Activated gamma-delta T cell (primary cell): ENCODE results near the gene MCM9.

Source experiments
- DNase-seq: peaks from one replicate; lab custom pipeline; 2025; lab: John Stamatoyannopoulos, UW
- total RNA-seq, 2 donors: gene quantifications; one replicate each; lab custom pipeline; 2026; lab: John Stamatoyannopoulos, UW

MCM9 gene
- 71.2 to 74.4 reads per million in 2 donors for total RNA-seq

DNA sequence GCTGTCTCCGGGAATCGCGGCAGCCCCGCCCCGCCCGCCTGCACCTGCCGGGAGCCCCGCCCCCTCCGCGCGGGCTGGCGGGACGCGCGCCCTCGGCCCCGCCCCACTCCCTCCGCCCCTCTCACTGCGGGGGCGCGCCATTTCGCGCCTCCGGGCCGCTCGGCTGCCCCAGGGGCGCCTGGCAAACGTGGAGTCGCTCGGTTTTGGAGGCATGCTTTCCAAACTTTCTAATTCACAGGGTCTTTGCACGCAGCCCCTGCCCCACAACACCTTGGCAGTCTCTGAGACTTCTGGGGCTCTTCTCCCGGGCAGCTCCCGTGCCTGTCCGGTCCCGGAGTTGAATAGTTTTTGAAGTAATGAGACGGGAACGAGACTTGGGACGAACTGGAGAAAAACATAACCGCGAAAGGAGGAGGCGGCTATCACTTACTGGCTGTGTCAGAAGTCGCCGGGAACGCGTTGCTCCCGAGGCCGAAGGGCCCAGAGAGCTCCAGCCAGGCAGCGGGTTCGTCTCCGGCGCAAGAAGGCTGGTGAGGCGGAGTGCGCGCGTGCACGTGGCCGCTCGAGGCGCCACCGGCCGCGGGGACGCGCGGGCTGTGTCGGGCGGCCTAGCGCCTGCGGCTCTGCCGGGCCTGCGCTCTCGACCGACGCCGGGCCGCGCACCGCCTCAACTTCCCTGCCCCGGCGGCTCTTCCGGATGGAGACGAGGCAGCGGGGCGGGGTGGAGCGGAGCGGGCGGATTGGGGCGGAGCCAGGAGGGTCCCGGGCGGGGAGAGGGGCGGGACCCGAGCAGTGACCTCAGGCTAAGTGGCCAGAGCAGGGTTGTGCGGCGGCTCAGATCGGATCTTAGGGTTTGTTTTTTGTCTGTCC, at the start of gene MCM9:
TSS of gene MCM9 (minus strand) at position 699 of the 870 bp plus-strand sequence. CDS start 3,436 bp downstream, outside the sequence.
- DNase-seq, result peak; percentile 84

DNA sequence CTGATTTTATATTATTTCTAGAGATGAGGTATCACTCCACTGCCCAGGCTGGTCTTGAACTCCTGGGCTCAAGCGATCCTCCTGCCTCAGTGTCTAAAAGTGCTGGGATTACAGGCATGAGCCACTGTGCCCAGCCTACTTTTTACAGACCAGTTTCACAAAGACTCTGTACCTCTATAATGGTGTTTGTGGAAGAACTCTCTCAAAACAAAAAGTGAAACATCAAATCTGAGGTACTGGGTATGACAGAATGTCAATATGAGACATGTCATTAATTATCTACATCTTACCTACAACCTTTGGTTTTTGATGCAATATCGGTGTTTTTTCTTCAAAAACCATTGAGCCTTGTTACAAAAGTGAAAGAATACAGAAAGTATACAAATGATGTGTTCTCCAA, 49.4 kb upstream of the MCM9 start:
- no peak for DNase-seq

DNA sequence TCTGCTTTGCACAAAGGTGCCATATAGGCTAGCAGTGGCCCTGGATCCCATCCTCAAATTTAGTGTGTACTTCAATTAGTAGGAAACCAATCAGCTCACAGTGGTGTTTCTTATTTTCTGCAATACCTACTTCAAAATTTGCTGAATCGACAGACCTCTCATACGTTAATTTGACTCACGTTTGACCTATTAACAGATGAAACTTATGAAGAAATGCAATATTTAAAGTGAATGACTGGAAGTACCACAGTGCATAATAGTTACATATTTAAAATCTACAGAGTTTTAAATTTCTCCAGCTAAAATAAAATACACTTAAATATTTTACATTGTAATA, 47.6 kb upstream of the MCM9 start:
- DNase-seq, result no peak

DNA sequence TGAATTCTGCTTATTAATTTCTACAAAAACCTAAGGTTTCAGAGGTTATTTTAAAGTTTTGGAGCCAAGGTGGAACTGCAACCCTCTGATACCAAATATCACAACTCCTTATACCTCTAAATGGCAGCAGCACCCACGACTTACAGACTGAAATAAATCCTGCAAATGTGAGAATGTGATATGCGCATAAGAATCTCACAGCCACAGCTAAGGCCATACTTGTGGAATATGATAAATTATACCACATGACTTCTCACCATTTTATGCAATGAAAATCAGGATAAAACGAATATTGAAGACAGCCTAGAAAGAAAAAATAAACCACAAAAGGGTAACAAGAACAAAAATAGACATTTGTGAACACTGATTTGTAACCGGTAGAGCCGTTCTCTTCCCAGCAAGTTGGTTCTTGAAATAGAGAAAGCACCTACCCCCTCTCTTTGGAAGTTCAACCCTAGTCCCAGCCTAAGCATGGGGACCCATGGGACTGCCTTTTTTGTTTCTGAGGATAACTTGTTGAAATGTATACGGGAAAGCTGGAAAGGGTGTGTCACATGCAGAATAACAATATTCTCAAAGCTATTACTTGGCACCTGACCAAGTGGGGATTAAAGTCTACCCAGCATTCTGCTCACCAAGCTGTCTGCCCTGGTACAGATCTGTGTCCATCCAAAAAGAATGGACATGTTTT, 47.1 kb upstream of the MCM9 start:
- DNase-seq, result no peak

DNA sequence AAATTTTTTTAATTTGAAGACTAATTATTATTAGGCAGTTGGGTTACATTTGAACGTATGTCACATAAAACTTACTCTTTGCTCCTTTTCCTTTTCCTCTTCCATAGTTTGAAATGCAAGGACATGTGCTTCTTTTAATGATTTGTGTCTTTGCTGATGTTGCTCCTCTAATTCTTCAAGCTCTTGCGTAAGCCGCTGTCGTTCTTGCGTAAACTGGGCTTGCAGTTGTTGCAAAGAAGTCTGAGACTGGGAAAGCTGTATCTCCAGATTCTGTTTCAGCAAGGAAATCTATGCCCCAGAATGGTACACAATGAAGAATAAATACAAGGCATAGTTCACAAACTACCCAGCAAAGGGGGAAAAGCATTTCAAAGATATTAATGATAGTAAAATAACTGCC, 45.1 kb upstream of the MCM9 start:
- DNase-seq, result no peak

DNA sequence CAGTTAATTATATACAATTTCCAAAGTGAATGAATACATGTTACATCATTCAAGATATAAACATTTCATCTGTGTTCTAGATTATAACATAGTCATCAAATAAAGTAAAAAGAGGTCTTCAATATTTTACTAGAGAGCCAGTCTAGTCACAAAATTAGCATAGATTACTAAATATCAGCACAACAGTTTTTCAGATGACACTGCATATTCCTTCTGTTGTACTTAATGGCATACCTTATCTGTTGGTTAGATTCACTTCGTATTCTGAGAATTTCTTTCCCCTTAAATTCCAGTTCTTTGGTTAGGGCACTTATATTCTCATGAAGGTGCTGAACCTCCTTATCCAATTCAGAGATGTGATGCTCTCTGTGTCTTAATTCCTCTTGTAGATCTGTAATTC, 39.8 kb upstream of the MCM9 start:
- DNase-seq, result no peak

DNA sequence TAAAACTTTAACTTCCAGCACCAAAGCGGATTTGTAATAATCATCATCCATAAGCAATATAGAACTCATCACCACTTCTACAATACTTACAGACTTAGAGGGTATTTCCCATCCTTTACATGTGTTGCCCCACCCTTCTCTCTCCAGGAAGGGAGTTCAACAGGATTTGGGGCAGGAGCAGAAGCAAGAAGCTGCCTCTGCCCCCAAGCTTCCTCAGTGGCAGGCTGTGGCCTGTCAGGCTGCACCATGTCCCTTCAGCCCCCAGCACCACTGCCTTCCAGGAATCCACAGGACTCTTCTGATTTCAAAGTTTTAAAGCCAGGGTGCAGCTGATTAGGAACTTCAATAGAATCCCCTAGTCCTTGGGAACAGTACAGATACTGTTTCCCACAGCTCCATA, 36.7 kb upstream of the MCM9 start:
- DNase-seq, result no peak

DNA sequence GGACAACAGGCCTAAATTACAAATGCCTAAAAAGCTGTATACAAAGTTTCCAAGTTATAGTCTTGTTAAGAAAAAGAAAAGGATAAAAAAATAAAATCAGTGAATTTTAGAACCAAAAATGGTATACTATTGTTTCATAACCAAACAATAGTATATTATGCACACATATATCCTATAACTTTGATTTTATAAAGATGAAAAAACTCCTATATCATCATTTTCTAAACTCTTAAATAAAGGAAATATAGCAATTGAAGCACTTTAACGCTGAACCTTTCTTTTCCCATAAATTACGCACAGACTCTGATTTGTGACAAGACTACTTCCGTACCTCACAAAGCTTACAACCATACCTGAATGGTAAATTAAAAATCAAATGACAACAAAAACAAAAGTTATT, 35.9 kb upstream of the MCM9 start:
- no peak for DNase-seq

DNA sequence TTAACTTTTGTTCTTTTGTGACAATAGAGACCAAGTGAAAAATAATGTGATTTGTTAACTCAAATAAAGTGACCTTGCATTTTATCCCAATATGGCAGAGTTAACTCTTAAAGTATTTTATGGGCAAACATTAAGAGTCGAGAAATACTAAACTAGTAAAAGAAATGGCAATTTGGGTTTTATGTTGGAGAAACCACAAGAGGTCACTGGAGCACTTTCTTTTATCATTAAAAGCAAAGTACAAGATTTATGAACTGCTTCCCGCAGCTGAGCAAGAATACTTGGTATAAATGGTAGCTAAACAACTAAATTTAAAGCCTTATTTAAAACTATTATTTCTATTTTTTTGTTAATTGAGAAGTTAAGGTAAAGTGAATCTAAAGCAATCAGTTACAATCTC, 33.5 kb upstream of the MCM9 start:
- DNase-seq, result no peak

DNA sequence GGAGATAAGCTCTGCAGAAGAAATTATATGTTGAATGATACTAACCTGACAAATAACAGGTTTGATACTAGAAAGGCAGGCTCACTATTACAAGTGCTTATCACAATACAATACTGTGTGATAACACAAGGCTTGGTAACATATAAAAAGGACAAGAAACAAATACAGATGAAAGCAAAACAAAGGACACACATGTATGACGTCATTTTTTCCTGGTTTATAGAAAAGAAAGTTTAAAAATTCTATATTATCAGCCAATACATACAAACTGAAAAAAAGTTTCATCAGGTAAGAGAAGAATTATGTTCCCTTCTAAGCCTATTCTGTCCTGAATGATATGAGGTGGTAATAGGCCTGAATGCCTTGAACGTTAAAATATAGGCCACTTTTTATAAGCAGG, 32.3 kb upstream of the MCM9 start:
- no peak for DNase-seq

DNA sequence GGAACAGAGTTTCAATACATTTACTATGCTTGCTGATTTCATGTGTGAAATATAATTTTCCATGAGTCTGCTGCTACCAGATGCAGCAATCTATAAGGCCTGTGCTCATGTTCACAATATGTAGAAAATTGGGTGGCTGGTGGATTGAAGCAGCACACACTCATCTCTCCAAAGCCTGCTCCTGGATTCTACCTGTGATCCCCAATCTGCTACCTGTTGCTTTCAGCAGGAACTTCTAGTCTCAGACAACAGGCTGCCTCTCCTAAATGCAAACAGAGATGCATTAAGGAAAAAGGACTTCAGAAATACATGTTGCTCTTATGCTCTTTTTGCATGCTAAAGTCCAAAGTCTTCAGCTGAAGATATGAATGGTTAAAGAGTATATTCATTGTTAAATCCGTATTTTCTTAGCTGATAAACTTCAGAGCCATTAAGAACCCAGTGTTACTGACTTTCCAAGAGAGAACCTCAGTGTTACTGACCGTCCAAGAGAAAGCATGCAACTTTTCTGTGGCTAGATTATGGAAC, 30.9 kb upstream of the MCM9 start:
- DNase-seq, result no peak

DNA sequence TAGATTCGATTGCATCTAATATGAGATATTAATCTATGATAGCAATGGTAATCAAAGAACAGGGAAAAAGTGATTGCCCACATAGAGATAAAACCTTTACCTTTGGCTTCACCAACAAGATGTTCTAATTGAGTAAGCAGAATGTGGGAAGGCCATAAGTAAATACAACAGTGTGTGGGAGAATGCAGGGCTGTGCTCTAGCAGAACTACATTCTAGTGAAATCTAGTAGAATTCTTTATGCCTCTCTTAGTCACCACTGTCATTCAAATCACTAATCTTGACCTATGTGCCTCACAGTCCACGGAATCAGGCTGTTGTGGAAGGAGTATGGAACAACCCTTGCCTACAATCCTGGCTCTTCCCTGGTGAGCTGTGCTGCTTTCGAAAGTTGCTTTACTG, 30.4 kb upstream of the MCM9 start:
- no peak for DNase-seq

DNA sequence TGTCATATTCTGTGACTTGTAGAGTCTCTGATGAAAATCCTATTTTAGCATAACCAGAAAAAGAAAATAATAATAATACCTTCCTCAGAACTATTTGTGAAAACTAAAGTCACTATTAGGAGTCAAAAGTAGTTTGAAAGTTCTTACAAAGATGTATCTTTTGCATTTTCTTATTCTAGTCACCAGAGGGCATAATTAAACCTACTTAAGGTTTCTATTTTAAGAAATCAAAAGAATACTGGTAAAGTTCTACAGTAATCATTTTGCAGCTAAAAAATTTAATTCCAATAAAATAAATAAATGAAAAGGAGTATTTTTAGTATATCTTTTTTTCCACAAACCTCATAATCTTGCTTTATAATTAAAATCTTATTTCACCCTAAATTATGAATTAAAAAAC, 28.0 kb upstream of the MCM9 start:
- DNase-seq, result no peak

DNA sequence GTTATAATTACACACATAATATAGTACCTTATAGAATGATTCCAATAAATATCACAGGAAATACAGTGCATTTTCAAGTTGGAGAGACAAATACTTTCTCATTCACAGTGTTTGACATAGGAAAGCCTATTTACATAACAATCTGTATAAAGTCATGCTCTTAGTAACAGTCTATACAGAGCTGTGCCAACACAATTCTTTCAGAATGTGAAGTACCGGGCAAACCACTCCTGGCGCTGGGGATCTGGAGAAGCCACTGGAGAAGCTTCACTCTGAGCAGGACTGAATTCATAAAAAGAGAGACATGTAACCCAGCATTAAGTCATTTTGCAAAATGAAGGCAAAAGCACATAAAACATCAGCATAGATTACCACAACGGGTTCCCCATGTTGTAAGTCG, 24.9 kb upstream of the MCM9 start:
- no peak for DNase-seq

DNA sequence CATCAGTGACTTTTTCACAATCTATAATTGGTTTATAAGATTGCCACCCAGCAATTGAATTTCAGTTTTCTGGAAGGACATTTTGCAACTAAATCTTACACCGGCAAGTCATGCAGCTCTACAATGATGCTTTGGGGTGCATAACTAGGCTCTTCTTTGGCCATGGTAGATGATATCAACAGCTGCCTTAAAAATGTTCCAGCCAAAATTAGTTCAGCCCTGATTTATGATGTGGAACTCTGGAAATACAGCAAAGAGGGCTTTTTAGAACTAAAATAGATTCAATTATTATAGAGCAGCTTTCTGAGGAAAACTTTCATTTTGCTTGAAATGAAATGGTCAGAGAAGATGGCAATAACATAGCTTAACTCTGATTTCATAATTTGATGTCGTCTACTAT, 18.4 kb upstream of the MCM9 start:
- no peak for DNase-seq

DNA sequence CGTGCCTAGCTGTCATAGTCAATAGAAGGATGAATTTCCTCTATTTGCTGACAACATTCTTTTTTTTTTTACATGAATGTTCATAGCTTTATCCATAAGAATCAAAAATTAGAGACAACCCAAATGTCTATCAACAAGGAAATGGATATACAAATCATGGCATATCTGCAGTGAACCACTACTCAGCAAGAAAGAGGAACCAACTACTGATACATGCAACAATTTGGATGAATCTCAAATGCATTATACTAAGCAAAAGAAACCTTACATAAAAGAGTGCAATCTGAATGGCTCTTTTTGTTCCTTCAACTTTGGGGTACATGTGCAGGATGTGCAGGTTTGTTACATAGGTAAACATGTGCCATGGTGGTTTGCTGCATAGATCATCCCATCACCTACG, 17.7 kb upstream of the MCM9 start:
- DNase-seq, result no peak

DNA sequence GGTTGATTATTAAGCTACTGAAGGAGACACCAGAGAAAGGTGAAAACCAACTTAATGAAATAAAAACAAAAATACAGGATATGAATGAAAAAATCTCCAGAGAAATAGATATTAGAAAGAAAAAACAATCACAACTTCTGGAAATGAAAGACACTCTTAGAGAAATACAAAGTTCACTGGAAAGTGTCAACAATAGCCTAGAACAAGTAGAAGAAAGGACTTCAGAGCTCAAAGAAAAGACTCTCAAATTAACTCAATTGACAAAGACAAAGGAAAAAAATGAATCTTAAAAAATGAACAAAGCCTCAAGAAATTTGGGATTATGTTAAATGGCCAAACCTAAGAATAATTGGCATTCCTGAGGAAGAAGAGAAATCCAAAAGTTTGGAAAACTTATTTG, 10.3 kb upstream of the MCM9 start:
- no peak for DNase-seq

DNA sequence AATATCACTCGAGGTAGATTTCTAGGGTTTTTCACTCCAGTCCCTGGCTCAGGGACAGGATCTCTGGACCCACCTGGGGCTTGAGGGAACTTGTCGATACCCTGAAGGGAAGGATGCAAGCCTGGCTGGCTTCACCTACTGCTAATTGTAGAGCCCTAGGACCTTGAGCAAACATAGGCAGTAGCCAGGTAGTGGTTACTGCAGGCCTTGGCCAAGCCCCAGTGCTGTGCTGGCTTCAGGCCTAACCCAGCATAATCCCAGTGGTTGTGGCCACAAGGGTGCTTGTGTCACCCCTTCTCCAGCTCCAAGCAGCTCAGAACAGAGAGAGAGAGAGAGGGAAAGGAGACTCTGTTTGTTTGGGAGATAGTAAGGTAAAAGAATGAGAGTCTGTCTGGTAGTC, 5.8 kb upstream of the MCM9 start:
- no peak for DNase-seq

DNA sequence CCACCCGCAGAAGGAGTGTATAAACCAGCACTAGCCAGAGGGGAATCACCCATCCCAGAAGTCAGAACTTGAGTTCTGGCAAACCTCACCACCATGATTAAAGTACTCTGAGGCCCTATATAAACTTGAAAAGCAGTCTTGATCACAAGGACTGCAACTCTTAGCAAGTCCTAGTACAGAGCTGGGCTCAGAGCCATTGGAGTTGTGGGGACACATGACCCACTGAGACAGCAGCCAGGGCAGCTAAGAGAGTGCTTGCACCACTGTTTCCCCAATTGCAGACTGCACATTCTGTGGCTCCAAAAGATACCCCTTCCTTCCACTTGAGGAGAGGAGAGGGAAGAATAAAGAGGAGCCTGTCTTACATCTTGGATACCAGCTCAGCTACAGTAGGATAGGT, 4.7 kb upstream of the MCM9 start:
- DNase-seq, result no peak

DNA sequence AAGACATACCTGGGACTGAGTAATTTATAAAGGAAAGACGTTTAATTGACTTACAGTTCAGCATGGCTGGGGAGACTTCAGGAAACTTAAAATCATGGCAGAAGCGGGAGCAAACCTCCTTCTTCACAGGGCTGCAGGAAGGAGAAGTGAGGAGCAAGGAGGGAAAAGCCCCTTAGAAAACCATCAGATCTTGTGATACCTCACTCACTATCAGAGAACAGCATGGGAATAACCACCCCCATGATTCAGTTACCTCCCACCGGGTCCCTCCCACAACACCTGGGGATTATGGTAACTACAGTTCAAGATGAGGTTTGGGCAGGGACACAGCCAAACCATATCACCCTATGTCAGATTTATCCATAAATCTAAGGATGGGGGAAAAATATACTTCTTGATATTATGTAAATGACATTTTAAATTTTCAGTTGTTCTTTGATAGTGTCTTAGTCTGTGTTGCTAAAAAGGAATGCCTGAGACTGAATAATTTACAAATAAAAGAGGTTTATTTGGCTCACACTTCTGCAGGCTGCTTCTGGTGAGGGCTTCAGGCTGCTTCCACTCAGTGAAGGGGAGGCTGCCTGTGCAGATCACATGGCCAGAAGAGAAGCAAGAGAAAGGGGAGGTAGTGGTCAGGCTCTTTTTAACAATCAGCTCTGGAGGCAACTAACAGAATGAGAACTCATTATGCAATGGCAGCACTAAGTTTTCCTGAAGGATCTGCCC, 1.2 kb upstream of the MCM9 start:
- DNase-seq, result no peak

DNA sequence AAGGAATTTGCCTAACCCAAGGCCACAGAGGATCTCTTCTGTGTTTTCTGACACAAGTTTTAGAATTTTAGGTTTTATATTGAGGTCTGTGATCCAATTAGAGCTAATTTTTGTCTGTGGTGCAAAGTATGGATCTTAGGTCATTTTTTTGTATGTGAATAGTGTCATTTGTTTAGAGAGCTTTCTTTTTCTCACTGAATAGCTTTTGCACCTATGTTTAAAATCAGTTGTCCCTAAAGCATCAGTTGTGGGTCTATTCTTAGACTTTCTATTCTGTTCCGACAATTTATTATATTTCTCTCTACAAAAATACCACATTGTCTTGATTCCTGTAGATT, 341 bp upstream of the MCM9 start:
- DNase-seq, result no peak

DNA sequence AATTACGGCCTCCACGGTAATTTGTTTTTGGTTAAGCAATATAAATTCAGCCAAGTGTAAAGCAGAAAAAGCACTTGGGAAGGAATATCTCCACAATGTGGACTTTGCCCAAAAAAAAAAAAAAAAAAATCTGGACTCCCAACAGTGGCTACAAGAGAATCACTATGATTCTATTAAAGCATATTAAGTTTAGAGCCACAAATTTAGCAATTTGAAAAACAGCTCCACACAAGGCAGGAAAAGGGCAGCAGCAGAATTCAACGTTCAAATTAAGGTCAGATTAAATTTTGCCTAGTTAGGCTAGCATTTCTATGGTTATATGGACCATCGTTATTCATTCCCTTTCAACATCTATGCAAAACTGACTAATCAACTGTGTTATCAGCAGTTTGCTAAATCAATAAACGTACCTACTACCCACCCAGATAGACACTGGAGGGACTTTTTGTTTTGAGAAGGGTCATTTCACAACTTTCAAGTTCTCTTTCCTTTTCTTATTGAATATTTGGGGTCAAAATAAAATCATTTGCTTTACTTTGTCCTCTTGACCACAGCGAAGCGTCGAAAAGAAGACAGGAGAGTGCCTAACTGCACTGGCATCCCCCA, 1.0 kb downstream of the MCM9 start:
- DNase-seq, result no peak
